Right lobe of liver (tissue), 6 donors: ENCODE results near the gene CCL4L2. TPM values are rescaled to one million over a fixed set of nuclear protein-coding genes. Genes with fewer than 3 reads are reported as not detected.
A peak's percentile ranks its signal among the peaks of the same experiment; 100 is the strongest.
"Not testable (repeated sequence)": the region's sequence is repeated elsewhere in the genome, so short reads cannot be mapped to it uniquely, and the experiment has no call there.

Experiments used
- ATAC-seq, 4 donors: fragments of 200-7000 bp; cut with Tn5 transposase; one replicate each; pipeline ENCODE4 v1.9.1; 2020; ENCODE audit warnings: mild to moderate bottlenecking in 4 of 4, moderate library complexity in 4 of 4
- DNase-seq, 3 donors: peaks; one replicate each; pipeline ENCODE4 v3.0.0-alpha.2; 2020
- H3K27ac ChIP-seq, 3 donors: fragments of 200-600 bp; one replicate each; pipeline ENCODE4 v1.8.0; 2022
- H3K27me3 ChIP-seq, 2 donors: fragments of 200-600 bp; one replicate each; pipeline ENCODE4 v1.8.0; 2022
- H3K36me3 ChIP-seq, 4 donors: fragments of 200-600 bp; sonication (generic) in 1 of 4; one replicate each; pipeline versions ENCODE4 v1.5.1 to v1.8.0; 2017 to 2022; ENCODE audit warnings: control low read depth in 1 of 4
- H3K4me1 ChIP-seq, 4 donors: fragments of 200-600 bp; sonication (generic) in 1 of 4; one replicate each; pipeline versions ENCODE4 v1.5.1 to v1.8.0; 2017 to 2022; ENCODE audit warnings: control low read depth in 1 of 4
- H3K4me3 ChIP-seq, 3 donors: fragments of 200-600 bp; one replicate each; pipeline ENCODE4 v1.8.0; 2022
- H3K9me3 ChIP-seq, 4 donors: fragments of 200-600 bp; sonication (generic) in 1 of 4; one replicate each; pipeline versions ENCODE4 v1.5.1 to v1.8.0; 2017 to 2022; ENCODE audit warnings: control low read depth in 1 of 4
- CTCF ChIP-seq, 4 donors: fragments of 200-600 bp in 3 of 4; fragments of 450-650 bp in 1 of 4; IDR thresholded peaks; one replicate each; pipeline versions ENCODE4 v1.5.1 to v1.8.0; 2016 to 2022; ENCODE audit warnings: antibody characterized with exemption in 4 of 4, mild to moderate bottlenecking in 2 of 4
- POLR2A ChIP-seq: fragments of 450-650 bp; IDR thresholded peaks from one replicate; pipeline ENCODE4 v1.6.1; 2017; ENCODE audit warnings: antibody characterized with exemption, mild to moderate bottlenecking
- WGBS: methylation state at CpG from one replicate; pipeline ENCODE4 v1.1.6; 2018; ENCODE audit warnings: low coverage, low lambda C conversion rate; ENCODE audit not compliant: insufficient coverage; ENCODE audit errors: missing lambda C conversion rate; 5-methylcytosine and 5-hydroxymethylcytosine counted together
- intact Hi-C, 2 donors: fragments of 100-400 bp; cut with DNase I; formaldehyde crosslinking; loops; one replicate each; pipeline versions ENCODE4 v1.11.2 to v1.14.1; 2022
- total RNA-seq, 6 experiments: library from RNA; depleted of rRNA in 2 of 6; stranded (reverse); fragments of >200 nt in 2 of 6; fragmentation: NEBNext Ultra II Directional in 3 of 6; extraction: Animal tissue kit (Norgen Biotek cat#: 25700) in 3 of 6; gene quantifications; one replicate each; pipeline versions ENCODE4 v1.1.0 to v1.2.4, GENCODE V29; 2016 to 2023
- donor health status: DM: no; HTN: yes; CAD: no.
- donor health status: DM: no; HTN: no; CAD: no.
- donor health status: DM: no; HTN: no; CAD: no.
- donor health status: DM: no; HTN: yes; CAD: no.
- donor health status: DM: no; HTN: yes; CAD: no.

Gene CCL4L2
- total RNA-seq, 6 experiments from 2014 or later, result 0.44 to 2.5 (median 1.5) TPM; not detected in 2

DNA sequence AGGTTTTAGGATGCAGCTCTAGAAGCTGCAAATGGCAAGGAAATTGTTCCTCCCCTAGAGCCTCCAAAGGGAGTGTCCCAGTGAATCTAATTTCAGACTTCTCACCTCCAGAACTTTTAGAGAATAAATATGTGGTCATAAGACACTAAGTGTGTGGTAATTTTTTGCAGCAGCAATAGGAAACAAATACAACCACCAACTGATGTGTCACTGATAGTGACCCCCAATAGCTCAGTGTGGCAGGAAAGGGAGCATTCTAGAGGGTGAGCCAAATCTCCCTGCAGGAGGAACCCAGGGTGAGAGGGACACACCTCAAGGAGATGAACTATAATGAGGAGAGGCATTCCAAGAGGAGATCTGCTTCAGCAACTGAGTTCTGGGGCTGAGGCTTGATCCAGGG is 4.1 kb downstream of the CCL4L2 start:
- Histone ChIP-seq H3K4me3 (no peak overlapping the region), H3K4me1 (no peaks in the 10 kb centered on the region), H3K36me3 (no peaks in the 10 kb centered on the region), H3K9me3 (no peaks in the 10 kb centered on the region), H3K27me3 (no peaks in the 10 kb centered on the region), H3K27ac (no peak overlapping the region)
- ATAC-seq, result no peak
- DNase-seq, result no peak
- TF ChIP-seq POLR2A (no peak), CTCF (IDR thresholded peaks at IDR 0.05) (no peak)
- intact Hi-C loops, result no loop called here

- H3K4me1 ChIP-seq, H3K27me3 ChIP-seq, H3K36me3 ChIP-seq, intact Hi-C loops, H3K4me3 ChIP-seq, H3K27ac ChIP-seq, H3K9me3 ChIP-seq, DNase-seq: not testable (repeated sequence)
- 52% methylated on average over 5 of the region's 7 CpGs for WGBS
- ATAC-seq, result peak in 2 of 4 donors; percentile 12 to 28
Measured at GRCh38 chr17:36215406-36216308, 4.8 kb downstream of the CCL4L2 start.

DNA sequence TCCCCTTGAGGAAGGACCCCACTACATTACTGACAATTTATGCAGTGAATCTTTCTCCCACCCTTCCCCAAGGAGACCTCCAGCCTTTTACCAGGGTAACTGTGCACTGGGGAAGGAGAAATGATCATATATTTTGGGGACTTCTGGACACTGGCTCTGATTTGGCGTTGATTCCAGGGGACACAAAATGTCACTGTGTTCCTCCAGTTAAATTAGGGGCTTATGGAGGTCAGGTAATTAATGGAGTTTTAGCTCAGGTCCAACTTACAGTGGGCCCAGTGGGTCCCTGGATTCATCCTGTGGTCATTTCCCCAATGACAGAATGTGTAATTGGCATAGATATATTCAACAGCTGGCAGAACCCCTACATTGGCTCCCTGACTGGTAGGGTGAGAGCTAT is 8.7 kb downstream of the CCL4L2 start:
- H3K27me3 ChIP-seq, H3K36me3 ChIP-seq, H3K4me3 ChIP-seq, H3K9me3 ChIP-seq, H3K4me1 ChIP-seq, ATAC-seq, H3K27ac ChIP-seq, DNase-seq, intact Hi-C loops: not testable (repeated sequence)
- 60% methylated on average over 1 of the region's 1 CpG for WGBS

- H3K9me3 ChIP-seq, H3K27me3 ChIP-seq, H3K4me1 ChIP-seq, DNase-seq, intact Hi-C loops, H3K27ac ChIP-seq, H3K4me3 ChIP-seq, ATAC-seq, H3K36me3 ChIP-seq: not testable (repeated sequence)
- 75% methylated on average over 2 of the region's 3 CpGs for WGBS
Measured at GRCh38 chr17:36220737-36221580, 10.1 kb downstream of the CCL4L2 start.

DNA sequence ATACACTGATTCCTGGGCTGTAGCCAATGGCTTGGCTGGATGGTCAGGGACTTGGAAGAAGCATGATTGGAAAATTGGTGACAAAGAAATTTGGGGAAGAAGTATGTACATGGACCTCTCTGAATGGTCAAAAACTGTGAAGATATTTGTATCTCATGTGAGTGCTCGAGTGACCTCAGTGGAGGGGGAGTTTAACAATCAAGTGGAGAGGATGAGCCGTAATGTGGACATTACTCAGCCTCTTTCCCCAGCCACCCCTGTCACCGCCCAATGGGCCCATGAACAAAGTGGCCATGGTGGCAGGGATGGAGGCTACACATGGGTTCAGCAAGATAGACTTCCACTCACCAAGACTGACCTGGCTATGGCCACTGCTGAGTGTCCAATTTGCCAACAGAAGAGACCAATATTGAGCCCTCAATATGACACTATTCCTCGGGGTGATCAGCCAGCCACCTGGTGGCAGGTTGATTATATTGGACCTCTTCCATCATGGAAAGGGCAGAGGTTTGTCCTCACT is 10.8 kb downstream of the CCL4L2 start:
- WGBS, result 67% methylated on average over 2 of the region's 4 CpGs
- H3K27me3 ChIP-seq, H3K9me3 ChIP-seq, intact Hi-C loops, H3K27ac ChIP-seq, H3K4me3 ChIP-seq, DNase-seq, H3K4me1 ChIP-seq, H3K36me3 ChIP-seq, ATAC-seq: not testable (repeated sequence)

GRCh38 chr17:36222967-36223366 is 12.1 kb downstream of the CCL4L2 start:
- H3K36me3 ChIP-seq, DNase-seq, H3K9me3 ChIP-seq, H3K4me1 ChIP-seq, H3K27me3 ChIP-seq, H3K4me3 ChIP-seq, intact Hi-C loops, H3K27ac ChIP-seq, ATAC-seq: not testable (repeated sequence)
- WGBS, result 90% methylated on average over 2 of the region's 12 CpGs

- 39% methylated on average over 4 of the region's 5 CpGs for WGBS
- H3K36me3 ChIP-seq, H3K4me3 ChIP-seq, H3K9me3 ChIP-seq, H3K27ac ChIP-seq, H3K27me3 ChIP-seq, ATAC-seq, intact Hi-C loops, H3K4me1 ChIP-seq: not testable (repeated sequence)
- peak in 1 of 3 donors; percentile 32 for DNase-seq
- peak in 3 of 4 donors; percentile 17 to 26 (median 22) for TF ChIP-seq CTCF (IDR thresholded peaks at IDR 0.05)
Measured at GRCh38 chr17:36229644-36230043, 18.8 kb downstream of the CCL4L2 start.

DNA sequence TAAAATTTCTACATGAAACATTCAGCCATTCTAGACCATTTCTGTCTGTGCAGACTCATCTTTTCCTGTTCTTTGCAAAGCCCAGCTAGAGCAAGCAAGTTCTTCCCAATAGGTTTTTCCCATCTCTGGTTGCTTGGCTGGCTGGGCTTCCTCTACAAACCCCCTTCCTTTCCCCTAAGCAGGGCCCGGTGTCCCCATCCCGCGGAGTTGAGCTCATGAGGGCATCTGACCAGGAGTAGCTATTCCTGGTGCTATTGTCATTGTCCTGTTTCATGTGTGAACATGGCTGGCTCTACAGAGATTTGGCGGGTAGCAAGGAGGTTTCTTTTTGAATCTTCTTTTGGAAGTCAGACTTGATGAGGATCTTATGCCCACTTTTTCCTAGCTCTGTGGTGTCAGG is 31.2 kb downstream of the CCL4L2 start:
- H3K9me3 ChIP-seq, H3K4me1 ChIP-seq, H3K27me3 ChIP-seq, intact Hi-C loops, ATAC-seq, H3K4me3 ChIP-seq, DNase-seq, H3K36me3 ChIP-seq, H3K27ac ChIP-seq: not testable (repeated sequence)
- WGBS, result 61% methylated on average over 3 of the region's 4 CpGs
